Parathyroid adenoma (tissue), 2 donors: ENCODE results near the gene IL10RB.

ENCODE experiments used
- H2AFZ ChIP-seq: fragments of 300-600 bp; sonication (generic); one replicate; pipeline ENCODE4 v1.7.0; 2017; ENCODE audit warnings: antibody characterized with exemption, mild to moderate bottlenecking
- H3K27ac ChIP-seq: fragments of 300-600 bp; sonication (generic); one replicate; pipeline ENCODE4 v1.7.0; 2017
- H3K27me3 ChIP-seq: fragments of 300-600 bp; sonication (generic); one replicate; pipeline ENCODE4 v1.7.0; 2017; ENCODE audit warnings: low read length; ENCODE audit not compliant: control insufficient read depth, insufficient read depth
- H3K36me3 ChIP-seq: fragments of 300-600 bp; sonication (generic); one replicate; pipeline ENCODE4 v1.7.0; 2017; ENCODE audit warnings: low read length; ENCODE audit not compliant: control insufficient read depth, insufficient read depth
- H3K4me1 ChIP-seq: fragments of 300-600 bp; sonication (generic); one replicate; pipeline ENCODE4 v1.7.0; 2017; ENCODE audit warnings: control low read depth
- H3K4me2 ChIP-seq: fragments of 300-600 bp; sonication (generic); one replicate; pipeline ENCODE4 v1.7.0; 2017; ENCODE audit warnings: low read length
- H3K4me3 ChIP-seq: fragments of 300-600 bp; sonication (generic); one replicate; pipeline ENCODE4 v1.7.0; 2017; ENCODE audit warnings: low read depth, low read length
- H3K79me2 ChIP-seq: fragments of 300-600 bp; sonication (generic); one replicate; pipeline ENCODE4 v1.7.0; 2017; ENCODE audit warnings: control low read depth
- H3K9ac ChIP-seq: fragments of 300-600 bp; sonication (generic); one replicate; pipeline ENCODE4 v1.7.0; 2017; ENCODE audit warnings: mild to moderate bottlenecking
- H3K9me3 ChIP-seq: fragments of 300-600 bp; sonication (generic); one replicate; pipeline ENCODE4 v1.7.0; 2017; ENCODE audit warnings: low read length; ENCODE audit not compliant: control insufficient read depth
- TF ChIP-seq, protein P1 (sequence below): fragments of 300-600 bp; sonication (generic); IDR thresholded peaks from one replicate; pipeline ENCODE4 v1.7.0; 2017; ENCODE audit warnings: antibody characterized with exemption, mild to moderate bottlenecking
- donor health status: primary hyperparathyroidism.

The IL10RB gene

DNA sequence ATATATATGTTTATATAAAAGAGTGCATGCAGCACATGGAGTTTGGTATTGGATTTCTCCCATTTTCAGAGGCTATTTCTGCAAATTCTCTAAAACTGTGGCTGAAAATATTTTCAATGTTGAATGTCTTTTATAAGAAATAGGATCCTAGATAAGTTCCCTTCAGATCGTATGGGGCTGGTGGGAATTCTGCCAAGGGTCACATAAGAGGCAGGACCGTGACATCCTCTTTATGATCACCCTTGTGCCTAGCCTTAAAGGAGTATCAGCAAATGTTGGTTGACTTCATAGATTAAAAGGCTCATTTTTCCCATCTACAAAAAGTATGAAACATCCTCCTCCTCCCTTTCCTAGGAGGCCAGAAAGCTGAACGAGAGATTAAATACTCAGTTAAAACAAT, 37.7 kb upstream of the IL10RB start:
- H3K4me1 ChIP-seq, result no peaks in the 10 kb centered on the region
- H3K9ac ChIP-seq, result no peak overlapping the region
- H3K36me3 ChIP-seq, result no peaks in the 10 kb centered on the region
- no peak overlapping the region for H3K4me2 ChIP-seq
- H2AFZ ChIP-seq, result no peak overlapping the region
- H3K4me3 ChIP-seq, result no peak overlapping the region
- H3K27ac ChIP-seq, result no peak overlapping the region
- TF ChIP-seq, protein P1, sequence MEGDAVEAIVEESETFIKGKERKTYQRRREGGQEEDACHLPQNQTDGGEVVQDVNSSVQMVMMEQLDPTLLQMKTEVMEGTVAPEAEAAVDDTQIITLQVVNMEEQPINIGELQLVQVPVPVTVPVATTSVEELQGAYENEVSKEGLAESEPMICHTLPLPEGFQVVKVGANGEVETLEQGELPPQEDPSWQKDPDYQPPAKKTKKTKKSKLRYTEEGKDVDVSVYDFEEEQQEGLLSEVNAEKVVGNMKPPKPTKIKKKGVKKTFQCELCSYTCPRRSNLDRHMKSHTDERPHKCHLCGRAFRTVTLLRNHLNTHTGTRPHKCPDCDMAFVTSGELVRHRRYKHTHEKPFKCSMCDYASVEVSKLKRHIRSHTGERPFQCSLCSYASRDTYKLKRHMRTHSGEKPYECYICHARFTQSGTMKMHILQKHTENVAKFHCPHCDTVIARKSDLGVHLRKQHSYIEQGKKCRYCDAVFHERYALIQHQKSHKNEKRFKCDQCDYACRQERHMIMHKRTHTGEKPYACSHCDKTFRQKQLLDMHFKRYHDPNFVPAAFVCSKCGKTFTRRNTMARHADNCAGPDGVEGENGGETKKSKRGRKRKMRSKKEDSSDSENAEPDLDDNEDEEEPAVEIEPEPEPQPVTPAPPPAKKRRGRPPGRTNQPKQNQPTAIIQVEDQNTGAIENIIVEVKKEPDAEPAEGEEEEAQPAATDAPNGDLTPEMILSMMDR, result no peak
- no peaks in the 10 kb centered on the region for H3K79me2 ChIP-seq
- H3K9me3 ChIP-seq, result no peaks in the 10 kb centered on the region
- H3K27me3 ChIP-seq, result no peaks in the 10 kb centered on the region

DNA sequence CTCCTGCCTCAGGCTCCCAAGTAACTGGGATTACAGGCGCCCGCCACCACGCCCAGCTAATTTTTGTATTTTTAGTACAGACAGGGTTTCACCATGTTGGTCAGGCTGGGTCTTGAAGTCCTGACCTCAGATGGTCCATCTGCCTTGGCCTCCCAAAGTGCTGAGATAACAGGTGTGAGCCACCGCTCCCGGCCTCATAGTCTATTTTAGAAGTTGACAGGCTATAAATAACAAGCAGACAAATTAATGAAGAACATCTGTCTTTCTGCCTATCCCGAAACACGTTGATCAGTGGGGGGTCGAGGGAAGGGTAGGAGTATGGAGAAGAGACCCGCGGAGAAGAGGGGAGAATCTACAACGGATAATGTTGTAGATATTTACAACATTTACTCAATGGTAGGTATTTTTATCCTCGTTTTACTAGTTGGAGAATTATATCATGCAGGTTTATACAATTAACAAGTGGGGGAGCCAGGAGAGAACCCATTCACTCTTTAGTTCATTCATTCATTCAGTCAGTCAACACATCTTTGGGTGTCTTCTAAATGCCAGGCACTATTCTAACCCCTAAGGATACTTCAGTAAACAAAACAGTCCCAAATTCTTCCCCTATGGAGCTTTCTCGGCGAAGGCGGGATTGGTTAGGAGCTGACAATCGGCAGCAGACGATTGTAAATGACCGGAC, 36.9 kb upstream of the IL10RB start:
- no peak overlapping the region for H3K9ac ChIP-seq
- H2AFZ ChIP-seq, result peak overlapping the region; percentile 80
- no peaks in the 10 kb centered on the region for H3K9me3 ChIP-seq
- no peaks in the 10 kb centered on the region for H3K4me1 ChIP-seq
- TF ChIP-seq, protein P1, result no peak
- H3K4me2 ChIP-seq, result peak overlapping the region; percentile 80
- peak overlapping the region; percentile 33 for H3K4me3 ChIP-seq
- H3K79me2 ChIP-seq, result no peaks in the 10 kb centered on the region
- H3K27ac ChIP-seq, result no peak overlapping the region
- H3K27me3 ChIP-seq, result no peaks in the 10 kb centered on the region
- no peaks in the 10 kb centered on the region for H3K36me3 ChIP-seq

DNA sequence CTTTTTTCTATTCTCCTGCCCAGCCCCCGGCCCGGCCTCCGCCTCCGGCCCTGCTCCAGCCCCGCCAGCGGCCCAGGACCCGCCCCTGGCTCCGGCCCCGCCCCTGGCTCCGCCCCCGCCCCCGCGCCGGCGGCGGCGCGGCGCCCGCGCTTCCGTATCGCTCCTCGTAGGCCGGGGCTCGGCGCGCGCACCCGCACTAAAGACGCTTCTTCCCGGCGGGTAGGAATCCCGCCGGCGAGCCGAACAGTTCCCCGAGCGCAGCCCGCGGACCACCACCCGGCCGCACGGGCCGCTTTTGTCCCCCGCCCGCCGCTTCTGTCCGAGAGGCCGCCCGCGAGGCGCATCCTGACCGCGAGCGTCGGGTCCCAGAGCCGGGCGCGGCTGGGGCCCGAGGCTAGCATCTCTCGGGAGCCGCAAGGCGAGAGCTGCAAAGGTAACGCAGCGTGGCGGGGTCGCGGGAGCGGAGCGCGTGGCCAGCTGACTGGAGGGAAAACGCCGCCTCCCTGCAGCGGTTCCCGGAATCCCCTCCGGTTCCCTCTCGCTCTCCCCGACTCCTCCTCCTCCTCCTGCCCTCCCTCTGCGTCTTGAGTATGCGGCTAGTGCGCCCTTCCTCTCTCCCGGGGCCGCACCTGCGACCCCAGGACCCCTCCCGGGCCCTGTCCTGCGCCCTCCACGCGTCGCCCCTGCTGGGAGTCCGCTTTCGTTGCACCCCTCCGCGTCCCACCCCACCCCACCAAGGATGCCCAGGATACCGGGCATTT, 36.2 kb upstream of the IL10RB start, which contains the start of gene IFNAR2:
Gene IFNAR2, plus strand, starts transcription at position 155 of the 761 bp plus-strand sequence. CDS start 11,985 bp downstream, outside the sequence.
- no peaks in the 10 kb centered on the region for H3K9me3 ChIP-seq
- no peaks in the 10 kb centered on the region for H3K36me3 ChIP-seq
- peak within 1 kb of the TSS; percentile 80 for H3K4me2 ChIP-seq
- no peak within 1 kb of the TSS for H3K9ac ChIP-seq
- H3K27ac ChIP-seq, result peak within 1 kb of the TSS; percentile 91
- H3K4me3 ChIP-seq, result peak within 1 kb of the TSS; percentile 69
- peak within 1 kb of the TSS; percentile 98 for H2AFZ ChIP-seq
- H3K79me2 ChIP-seq, result no peaks in the 10 kb centered on the region
- TF ChIP-seq, protein P1, result no peak
- no peaks in the 10 kb centered on the region for H3K27me3 ChIP-seq
- H3K4me1 ChIP-seq, result no peaks in the 10 kb centered on the region

DNA sequence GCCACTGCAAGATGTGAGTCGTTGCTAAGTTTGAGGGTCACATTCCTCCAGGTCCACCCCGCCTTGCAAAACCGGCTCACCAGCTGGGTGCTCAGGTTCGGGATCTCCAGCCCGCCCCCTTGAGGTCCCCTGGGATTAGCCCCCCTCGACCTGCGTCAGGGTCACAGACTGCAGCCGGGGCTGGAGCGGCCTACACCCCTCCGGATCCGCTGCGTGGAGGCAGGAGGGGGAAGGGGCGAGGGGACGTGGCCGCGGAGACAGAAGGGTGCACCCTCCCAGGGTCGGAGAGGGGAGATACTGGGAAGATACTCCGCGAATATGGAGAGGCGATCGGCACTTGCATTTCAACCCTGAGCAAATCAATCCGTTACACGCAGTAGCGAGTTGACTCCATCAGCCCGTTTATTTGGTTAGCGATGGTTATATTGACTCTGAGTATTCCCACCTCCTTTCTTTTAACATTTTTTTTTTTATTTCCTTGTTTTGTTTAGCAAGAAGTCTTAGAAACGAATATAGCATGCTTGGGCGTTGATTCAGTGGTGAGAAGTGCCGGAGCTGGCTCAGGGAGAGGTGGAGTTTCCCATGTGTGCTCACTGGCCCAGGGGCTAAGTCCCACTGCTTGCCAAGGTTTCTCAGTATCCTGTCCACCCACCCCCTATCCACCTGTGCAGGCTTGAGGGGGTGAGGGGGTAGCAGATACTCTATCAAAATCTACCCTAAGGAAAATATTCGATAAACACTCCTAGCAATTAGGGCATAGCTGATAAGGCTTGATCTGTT, 35.4 kb upstream of the IL10RB start:
- TF ChIP-seq, protein P1, result no peak
- Histone ChIP-seq H3K9ac (no peak overlapping the region), H3K4me2 (peak overlapping the region; percentile 80), H3K79me2 (no peaks in the 10 kb centered on the region), H3K4me1 (no peaks in the 10 kb centered on the region), H3K27me3 (no peaks in the 10 kb centered on the region), H3K9me3 (no peaks in the 10 kb centered on the region), H2AFZ (peak overlapping the region; percentile 98), H3K4me3 (peak overlapping the region; percentile 69), H3K36me3 (no peaks in the 10 kb centered on the region), H3K27ac (peak overlapping the region; percentile 91)
